Stimulated activated CD8-positive, alpha-beta memory T cell treated with anti-CD3 and anti-CD28 coated beads, Interleukin-4, amount 100 ng/mL, for 1 hour (primary cell): ENCODE measurements around the gene MPLKIP.
"Not testable (repeated sequence)": the region's sequence is repeated elsewhere in the genome, so short reads cannot be mapped to it uniquely, and the experiment has no call there.

Source experiments
- DNase-seq, 2 donors: peaks; one replicate each; pipeline ENCODE4 v3.0.0-alpha.2; 2020; ENCODE audit warnings: low read depth in 2 of 2, low spot score in 1 of 2

The MPLKIP gene

DNA sequence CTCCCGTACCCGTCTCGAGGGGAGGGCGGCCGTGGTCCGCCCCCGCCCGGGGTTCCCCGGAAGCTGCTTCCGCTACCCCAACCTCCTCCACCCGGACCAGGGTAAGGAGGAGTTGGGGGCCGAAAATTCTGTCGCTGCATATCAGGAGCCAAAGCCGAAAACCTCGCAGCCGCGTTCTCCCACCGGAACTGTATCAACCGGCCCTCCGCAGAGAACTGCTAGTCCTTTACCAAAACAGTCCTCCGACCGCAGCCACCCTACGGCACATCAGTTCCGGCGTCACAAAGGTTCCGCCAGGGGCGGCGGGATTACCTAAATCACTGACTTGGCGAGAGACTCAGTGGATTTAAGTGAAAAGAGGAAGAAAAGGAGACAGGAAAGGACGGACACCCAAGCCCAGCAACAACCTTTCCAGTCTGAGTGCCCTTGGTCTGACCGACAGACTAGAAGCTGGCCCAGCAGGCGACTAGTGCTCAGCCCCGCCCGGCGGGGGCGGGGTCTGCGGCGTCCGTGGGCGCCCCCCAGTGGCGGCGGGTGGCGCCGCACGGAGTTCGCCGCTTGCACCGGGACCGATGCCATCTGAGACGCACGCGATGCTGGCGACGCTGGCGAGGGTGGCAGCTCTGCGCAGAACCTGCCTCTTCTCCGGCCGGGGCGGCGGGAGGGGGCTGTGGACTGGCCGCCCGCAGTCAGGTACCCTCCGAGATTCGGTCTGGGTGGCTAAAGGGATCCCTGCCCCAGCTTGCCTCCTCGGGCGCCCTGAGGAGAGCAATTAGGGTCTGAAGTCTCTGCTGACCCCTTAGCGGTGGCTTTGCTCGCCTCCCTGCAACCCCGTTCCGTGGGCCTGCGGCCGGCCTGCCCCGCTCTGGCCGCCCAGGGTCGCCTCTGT, at the start of gene MPLKIP, which contains the start of gene SUGCT:
Gene MPLKIP, minus strand, starts transcription at position 195 of the 889 bp plus-strand sequence. Its CDS starts 55 bp downstream, at position 140.
Gene SUGCT, plus strand, starts transcription at position 578 of the 889 bp plus-strand sequence.
- peak; percentile 73 to 74 for DNase-seq

DNA sequence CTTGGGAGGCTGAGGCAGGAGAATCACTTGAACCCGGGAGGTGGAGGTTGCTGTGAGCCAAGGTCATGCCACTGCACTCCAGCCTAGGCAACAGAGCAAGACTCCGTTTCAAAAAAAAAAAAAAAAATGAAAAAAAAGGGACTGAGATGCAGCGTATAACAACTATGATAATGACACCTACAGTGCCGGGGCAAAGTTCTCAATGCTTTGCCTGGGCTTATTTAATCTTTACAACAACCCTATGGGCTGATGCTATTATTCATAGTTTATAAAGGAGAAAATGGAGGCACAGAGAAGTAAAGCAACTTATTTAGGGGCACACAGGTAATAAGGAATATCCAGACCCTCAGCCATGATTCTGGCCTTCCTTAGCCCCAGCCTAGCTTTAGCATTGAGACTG, 48.0 kb upstream of the MPLKIP start:
- no peak for DNase-seq

DNA sequence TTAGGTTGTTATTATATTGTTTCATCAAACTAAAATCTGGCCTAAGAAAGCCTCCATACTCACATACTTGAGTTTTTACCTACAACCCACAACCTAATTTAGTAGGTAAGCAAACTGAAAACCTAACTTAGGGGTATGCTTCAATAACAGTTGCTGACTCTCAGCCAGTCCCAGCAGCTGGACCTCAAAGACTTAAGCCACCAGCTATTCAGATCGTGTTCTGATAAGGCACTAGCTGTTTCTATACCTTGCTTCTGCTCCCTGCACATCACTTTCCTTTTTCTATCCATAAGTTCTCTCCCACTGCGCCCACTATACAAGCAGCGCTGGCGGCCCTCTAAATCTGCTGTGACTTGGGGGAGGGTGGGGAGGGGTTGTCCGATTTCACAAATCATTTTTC, 42.6 kb upstream of the MPLKIP start:
- no peak for DNase-seq

GRCh38 chr7:40175725-40176510, 41.5 kb upstream of the MPLKIP start:
- no peak for DNase-seq

DNA sequence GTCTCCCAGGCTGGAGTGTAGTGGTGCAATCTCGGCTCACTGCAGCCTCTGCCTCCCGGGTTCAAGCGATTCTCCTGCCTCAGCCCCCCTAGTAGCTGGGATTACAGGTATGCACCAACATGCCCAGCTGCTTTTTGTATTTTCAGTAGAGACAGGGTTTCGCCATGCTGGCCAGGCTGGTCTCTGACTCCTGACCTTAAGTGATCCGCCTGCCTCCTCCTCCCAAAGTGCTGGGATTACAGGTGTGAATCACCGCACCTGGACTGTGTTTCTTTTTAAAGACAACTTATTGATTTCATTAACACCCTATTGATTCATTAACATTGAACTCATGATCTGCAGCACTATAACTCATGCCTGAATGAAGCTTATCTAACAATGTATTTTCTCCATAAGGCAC, 40.8 kb upstream of the MPLKIP start:
- DNase-seq = not testable (repeated sequence)

DNA sequence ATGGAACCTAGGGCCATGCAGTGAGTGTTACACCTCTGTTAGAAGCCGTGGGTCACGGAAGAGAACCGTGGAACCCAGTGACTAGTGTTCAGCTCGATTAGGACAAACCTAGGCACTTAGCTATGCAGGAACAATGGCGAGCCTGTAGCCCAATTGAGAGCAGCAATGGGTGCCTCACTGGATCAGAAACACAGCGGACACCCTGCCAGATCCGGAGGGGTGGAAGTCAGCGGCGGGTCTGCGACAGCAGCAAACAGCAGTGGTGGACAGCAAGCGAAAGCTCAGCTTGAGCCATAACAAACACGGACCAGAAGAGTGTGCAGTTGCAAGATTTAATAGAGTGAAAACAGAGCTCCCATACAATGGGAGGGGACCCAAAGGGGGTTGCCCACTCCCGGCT, 38.7 kb upstream of the MPLKIP start:
- DNase-seq = not testable (repeated sequence)

GRCh38 chr7:40168266-40168665, 33.8 kb upstream of the MPLKIP start:
- DNase-seq = not testable (repeated sequence)

- DNase-seq = no peak
Measured at GRCh38 chr7:40167291-40167690, 32.9 kb upstream of the MPLKIP start.

- no peak for DNase-seq
Measured at GRCh38 chr7:40165216-40165615, 30.8 kb upstream of the MPLKIP start.

DNA sequence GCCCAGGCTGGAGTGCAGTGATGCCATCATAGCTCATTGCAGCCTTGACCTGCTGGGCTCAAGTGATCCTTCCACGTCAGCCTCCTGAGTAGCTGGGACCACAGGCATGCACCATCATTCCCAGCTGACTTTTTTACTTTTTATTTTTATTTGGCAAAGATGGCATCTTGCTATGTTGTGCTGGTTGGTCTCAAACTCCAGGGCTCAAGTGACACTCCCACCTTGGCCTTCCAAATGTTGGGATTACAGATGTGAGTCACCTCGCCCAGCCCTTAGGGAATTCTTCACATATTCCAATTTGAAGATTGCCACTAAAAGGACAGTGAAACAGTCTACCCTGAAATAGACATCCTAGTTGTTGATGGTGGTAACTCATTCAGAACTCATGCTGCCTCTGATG, 28.1 kb upstream of the MPLKIP start:
- no peak for DNase-seq

DNA sequence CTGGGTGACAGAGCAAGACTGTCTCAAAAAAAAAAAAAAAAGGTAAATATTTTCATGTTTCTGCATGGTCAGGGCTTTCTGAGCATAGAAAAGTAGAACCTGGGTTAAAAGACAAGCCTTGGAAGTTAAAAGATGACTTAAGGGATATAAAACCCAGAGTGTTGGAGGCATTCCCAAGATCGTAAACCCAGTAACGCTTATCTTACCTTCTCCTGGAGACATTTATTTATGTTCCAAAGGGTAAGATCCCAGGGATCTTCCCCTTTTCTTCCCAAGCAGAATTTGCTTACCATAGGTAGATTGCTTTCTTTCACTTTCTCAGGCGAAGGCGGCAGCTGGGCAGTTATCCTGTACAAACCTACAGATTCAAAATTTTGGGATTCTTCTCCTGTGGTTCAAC, 22.6 kb upstream of the MPLKIP start:
- DNase-seq = no peak

DNA sequence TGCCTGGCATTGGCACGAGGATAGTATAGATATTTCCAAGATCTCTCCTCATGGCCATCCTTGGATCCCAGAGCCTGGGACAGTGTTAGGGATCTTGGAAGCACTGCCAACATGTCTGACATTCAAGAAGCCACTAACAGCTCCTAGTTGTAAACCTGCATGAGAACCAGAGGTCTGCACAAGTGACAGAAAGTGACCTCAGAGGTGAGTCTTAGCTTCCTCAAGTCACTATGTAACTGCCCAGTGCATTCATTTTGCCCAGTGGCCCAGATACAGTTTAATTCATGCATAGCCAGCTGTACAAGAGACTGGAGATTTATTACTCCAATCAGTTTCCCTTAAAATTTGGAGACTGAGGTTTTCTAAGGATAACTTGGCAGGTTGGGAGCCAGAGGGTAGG, 17.1 kb upstream of the MPLKIP start:
- DNase-seq = no peak

GRCh38 chr7:40148671-40149070, 14.2 kb upstream of the MPLKIP start:
- DNase-seq = no peak

- not testable (repeated sequence) for DNase-seq
Measured at GRCh38 chr7:40148247-40148580, 13.8 kb upstream of the MPLKIP start.

DNA sequence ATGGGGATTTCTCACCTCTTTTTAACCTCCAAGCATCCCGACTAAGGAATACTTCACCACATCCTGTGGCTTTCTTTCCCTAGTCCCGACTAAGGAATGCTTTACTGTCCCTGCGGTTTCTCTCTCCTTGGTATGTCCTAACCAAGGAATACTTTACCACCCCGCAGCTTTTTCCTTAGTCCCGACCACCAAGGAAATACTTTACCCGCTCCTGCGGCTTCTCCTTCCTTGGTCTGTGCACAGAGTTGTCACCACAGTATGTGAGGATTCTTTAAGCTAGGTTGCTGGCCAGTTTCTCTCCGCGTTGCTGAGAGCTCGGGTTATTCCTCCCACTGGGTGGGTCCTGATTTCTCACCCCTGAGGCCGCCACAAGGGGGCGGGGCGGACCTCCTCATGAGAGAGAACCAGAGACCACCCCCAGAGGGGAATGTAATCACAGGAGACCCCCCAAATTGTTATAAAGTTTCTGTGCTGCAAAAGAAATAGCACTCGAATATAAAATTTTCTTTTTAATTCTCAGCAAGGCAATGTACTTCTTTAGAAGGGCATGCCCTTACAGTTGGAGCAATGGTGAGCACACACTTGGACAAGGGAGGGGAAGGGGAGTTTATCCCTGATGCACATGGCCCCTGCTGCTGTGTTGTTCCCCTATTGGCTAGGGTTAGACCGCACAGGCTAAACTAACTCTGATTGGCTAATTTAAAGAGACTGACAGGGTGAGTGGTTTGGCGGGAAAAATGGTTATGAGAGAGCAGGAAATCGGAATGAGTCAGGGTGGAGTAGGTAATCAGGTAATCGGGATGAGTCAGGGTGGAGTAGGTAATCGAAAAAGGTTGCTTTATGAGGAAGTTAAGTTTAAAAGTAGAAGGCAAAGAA, 13.2 kb upstream of the MPLKIP start:
- no peak for DNase-seq

GRCh38 chr7:40145596-40146130, 11.2 kb upstream of the MPLKIP start:
- DNase-seq = not testable (repeated sequence)

DNA sequence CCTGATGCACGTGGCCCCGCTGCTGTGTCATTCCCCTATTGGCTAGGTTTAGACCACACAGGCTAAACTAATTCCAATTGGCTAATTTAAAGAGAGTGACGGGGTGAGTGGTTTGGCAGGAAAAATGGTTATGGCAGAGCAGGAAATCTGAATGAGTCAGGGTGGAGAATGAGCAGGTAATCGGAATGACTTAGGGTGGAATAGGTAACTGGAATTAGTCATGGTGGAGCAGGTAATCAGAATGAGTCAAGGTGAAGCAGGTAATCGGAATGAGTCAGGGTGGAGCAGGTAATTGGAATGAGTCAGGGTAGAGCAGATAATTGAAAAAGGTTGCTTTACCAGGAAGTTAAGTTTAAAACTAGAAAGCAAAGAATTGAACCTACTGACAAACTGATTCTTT, 7.5 kb upstream of the MPLKIP start:
- DNase-seq = not testable (repeated sequence)

GRCh38 chr7:40139891-40140290, 5.5 kb upstream of the MPLKIP start:
- DNase-seq = not testable (repeated sequence)

- DNase-seq = no peak
Measured at GRCh38 chr7:40138973-40139372, 4.6 kb upstream of the MPLKIP start.

DNA sequence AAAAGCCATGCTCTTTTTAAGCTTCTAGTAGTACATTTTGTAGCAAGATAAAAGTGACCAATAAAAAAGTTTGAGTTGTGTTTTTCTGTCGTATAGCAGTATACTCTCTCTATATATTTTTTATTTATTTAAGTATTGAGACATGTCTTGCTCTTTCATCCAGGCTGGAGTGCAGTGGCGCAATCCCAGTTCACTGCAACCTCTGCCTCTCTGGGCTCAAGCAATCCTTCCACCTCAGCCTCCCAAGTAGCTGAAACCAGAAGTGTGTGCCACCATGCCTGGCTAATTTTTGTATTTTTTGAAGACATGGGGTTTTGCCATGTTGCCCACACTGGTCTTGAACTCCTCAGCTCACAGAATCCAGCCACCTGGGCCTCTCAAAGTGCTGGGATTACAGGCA, 3.1 kb upstream of the MPLKIP start:
- no peak for DNase-seq

- DNase-seq = no peak
Measured at GRCh38 chr7:40135317-40135610, 842 bp upstream of the MPLKIP start.
